ENCODE measurements around the gene BOC. TPM values are rescaled to one million over a fixed set of nuclear protein-coding genes. Genes with fewer than 3 reads are reported as not detected.

The BOC gene
- total and polyA plus RNA-seq, 2 donors from 2014 or later = 6.1 to 22.2 TPM

DNA sequence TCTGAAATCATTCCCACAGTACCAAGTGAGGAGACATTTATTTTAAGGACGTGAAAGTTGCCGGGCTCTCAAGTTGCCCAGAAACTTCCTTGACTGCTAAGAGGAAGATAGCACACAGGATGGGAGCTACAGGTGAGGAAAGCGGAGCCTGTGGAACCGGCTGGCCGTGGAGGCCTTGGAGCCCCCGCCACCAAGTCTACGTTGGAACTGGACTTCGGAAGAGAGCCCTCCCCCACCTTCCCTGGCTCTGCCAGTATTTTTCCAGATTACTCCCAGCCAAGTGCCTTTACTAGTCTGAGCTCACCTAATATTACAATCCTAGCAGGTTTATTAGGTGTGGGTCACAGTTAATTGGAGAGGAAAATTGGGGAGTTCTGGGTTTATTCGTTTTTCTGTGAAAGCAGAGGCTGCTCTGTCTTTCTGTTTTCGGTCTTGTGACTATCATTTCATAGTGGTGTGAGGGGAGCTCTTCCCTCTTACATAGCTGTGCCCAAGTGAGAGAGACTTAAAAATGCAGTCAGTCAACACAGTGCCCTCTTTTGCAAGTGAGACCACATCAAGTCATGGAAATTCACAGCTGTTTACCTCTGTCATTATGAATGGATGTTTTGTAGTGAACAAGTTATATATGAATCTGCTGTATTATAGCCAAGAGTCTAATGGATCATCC lies 6.8 kb downstream of the BOC start:
- TF ChIP-seq CTCF (IDR thresholded peaks at IDR 0.05; ENCODE audit: borderline replicate concordance, extremely low read depth, insufficient read depth) = no peak
- FAIRE-seq (no peak), DNase-seq (no peak)
- H3K9me3 ChIP-seq (ENCODE audit: control insufficient read depth in 2 of 3, insufficient read depth in 1 of 3, low read length in 3 of 3) = no peaks in the 10 kb centered on the region
- H3K4me3 ChIP-seq (ENCODE audit: low read length in 3 of 3) = no peak overlapping the region
- H3K27ac ChIP-seq (ENCODE audit: low read depth in 2 of 2, low read length in 2 of 2) = no peak overlapping the region
- no peaks in the 10 kb centered on the region for H3K4me1 ChIP-seq (ENCODE audit: control insufficient read depth in 2 of 3, insufficient read depth in 2 of 3, low read depth in 1 of 3, low read length in 3 of 3)
- H3K27me3 ChIP-seq (ENCODE audit: control insufficient read depth, insufficient read depth, low read length) = no peaks in the 10 kb centered on the region
- peaks cover 0 to 2% (median 0%) of the 10 kb centered on the region in 3 donors for H3K36me3 ChIP-seq (ENCODE audit: control insufficient read depth in 2 of 3, insufficient read depth in 3 of 3, low read length in 3 of 3)
- no peak overlapping the region for H3K9ac ChIP-seq (ENCODE audit: low read length in 3 of 3)
- intact Hi-C loops (cut with DNase I) = no loop called here

DNA sequence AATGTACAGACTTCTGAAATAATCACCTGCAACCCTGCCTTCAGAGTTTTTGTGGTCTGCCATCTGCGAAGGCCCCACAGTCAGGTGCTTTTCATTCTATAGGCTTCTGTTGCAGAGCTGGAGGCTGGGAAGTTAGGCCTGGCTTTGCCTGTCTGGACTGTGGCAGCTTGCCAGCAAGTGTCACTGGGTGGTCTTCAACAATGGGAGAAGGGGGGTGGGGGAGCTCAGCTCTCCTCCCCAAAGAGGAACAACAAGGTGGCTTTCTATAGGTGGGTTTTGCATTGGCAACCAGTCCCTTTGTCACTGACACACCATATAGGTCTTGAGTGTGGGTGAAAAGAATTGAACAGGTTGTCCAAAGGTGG lies 7.3 kb downstream of the BOC start:
- FAIRE-seq (no peak), DNase-seq (no peak)
- Histone ChIP-seq H3K27ac (ENCODE audit: low read depth in 2 of 2, low read length in 2 of 2) (no peak overlapping the region), H3K27me3 (ENCODE audit: control insufficient read depth, insufficient read depth, low read length) (no peaks in the 10 kb centered on the region), H3K36me3 (ENCODE audit: control insufficient read depth in 2 of 3, insufficient read depth in 3 of 3, low read length in 3 of 3) (peaks cover 0 to 2% (median 0%) of the 10 kb centered on the region in 3 donors), H3K4me1 (ENCODE audit: control insufficient read depth in 2 of 3, insufficient read depth in 2 of 3, low read depth in 1 of 3, low read length in 3 of 3) (no peaks in the 10 kb centered on the region), H3K4me3 (ENCODE audit: low read length in 3 of 3) (no peak overlapping the region), H3K9me3 (ENCODE audit: control insufficient read depth in 2 of 3, insufficient read depth in 1 of 3, low read length in 3 of 3) (no peaks in the 10 kb centered on the region), H3K9ac (ENCODE audit: low read length in 3 of 3) (no peak overlapping the region)
- intact Hi-C loops (cut with DNase I) = no loop called here
- no peak for TF ChIP-seq CTCF (IDR thresholded peaks at IDR 0.05; ENCODE audit: borderline replicate concordance, extremely low read depth, insufficient read depth)

- Histone ChIP-seq H3K9me3 (ENCODE audit: control insufficient read depth in 2 of 3, insufficient read depth in 1 of 3, low read length in 3 of 3) (no peaks in the 10 kb centered on the region), H3K4me3 (ENCODE audit: low read length in 3 of 3) (no peak overlapping the region), H3K36me3 (ENCODE audit: control insufficient read depth in 2 of 3, insufficient read depth in 3 of 3, low read length in 3 of 3) (peaks cover 0 to 2% (median 0%) of the 10 kb centered on the region in 3 donors), H3K27ac (ENCODE audit: low read depth in 2 of 2, low read length in 2 of 2) (no peak overlapping the region), H3K4me1 (ENCODE audit: control insufficient read depth in 2 of 3, insufficient read depth in 2 of 3, low read depth in 1 of 3, low read length in 3 of 3) (no peaks in the 10 kb centered on the region), H3K27me3 (ENCODE audit: control insufficient read depth, insufficient read depth, low read length) (no peaks in the 10 kb centered on the region), H3K9ac (ENCODE audit: low read length in 3 of 3) (no peak overlapping the region)
- FAIRE-seq (no peak), DNase-seq (no peak)
- no peak for TF ChIP-seq CTCF (IDR thresholded peaks at IDR 0.05; ENCODE audit: borderline replicate concordance, extremely low read depth, insufficient read depth)
- intact Hi-C loops (cut with DNase I) = no loop called here
Measured at GRCh38 chr3:113219605-113220300, 8.4 kb downstream of the BOC start.

Measured in kidney (tissue), 14 donors.